Stimulated activated CD4-positive, alpha-beta T cell treated with anti-CD3 and anti-CD28 coated beads, Interleukin-15, amount 100 ng/mL, for 24 hours (primary cell): ENCODE measurements around the gene ACOT12.
A peak's percentile ranks its signal among the peaks of the same experiment; 100 is the strongest.
"Not testable (repeated sequence)": the region's sequence is repeated elsewhere in the genome, so short reads cannot be mapped to it uniquely, and the experiment has no call there.

Experiments
- DNase-seq: peaks from one replicate; pipeline ENCODE4 v3.0.0-alpha.2; 2020

Gene ACOT12

GRCh38 chr5:81336556-81336955, 57.4 kb downstream of the ACOT12 start:
- DNase-seq = no peak

- no peak for DNase-seq
These were observed 58.0 kb downstream of the ACOT12 start for GRCh38 chr5:81335946-81336345.

GRCh38 chr5:81334304-81335061, 59.5 kb downstream of the ACOT12 start:
- no peak for DNase-seq

- DNase-seq = no peak
These were observed 67.4 kb downstream of the ACOT12 start for GRCh38 chr5:81326554-81326953.

GRCh38 chr5:81317536-81317935, 76.4 kb downstream of the ACOT12 start:
- no peak for DNase-seq

- DNase-seq = no peak
These were observed 77.4 kb downstream of the ACOT12 start for GRCh38 chr5:81316571-81316970.

- no peak for DNase-seq
These were observed 78.1 kb downstream of the ACOT12 start for GRCh38 chr5:81315830-81316229.

GRCh38 chr5:81315336-81315735, 78.6 kb downstream of the ACOT12 start:
- DNase-seq = no peak

- no peak for DNase-seq
These were observed 79.4 kb downstream of the ACOT12 start for GRCh38 chr5:81314581-81314980.

- no peak for DNase-seq
These were observed 80.2 kb downstream of the ACOT12 start for GRCh38 chr5:81313686-81314085.

- DNase-seq = no peak
These were observed 80.7 kb downstream of the ACOT12 start for GRCh38 chr5:81313278-81313677.

GRCh38 chr5:81310402-81311063, 83.4 kb downstream of the ACOT12 start:
- DNase-seq = no peak

- no peak for DNase-seq
These were observed 85.1 kb downstream of the ACOT12 start for GRCh38 chr5:81308836-81309235.

GRCh38 chr5:81305785-81306184, 88.1 kb downstream of the ACOT12 start:
- DNase-seq = no peak

- no peak for DNase-seq
These were observed 90.4 kb downstream of the ACOT12 start for GRCh38 chr5:81303563-81303962.

- DNase-seq = no peak
These were observed 91.3 kb downstream of the ACOT12 start for GRCh38 chr5:81302596-81302995.

GRCh38 chr5:81301271-81302015, 92.5 kb downstream of the ACOT12 start, which contains the start of gene ZCCHC9:
TSS of gene ZCCHC9 (plus strand) at chr5:81301587. CDS start at chr5:81304758, 3,171 bp downstream.
- peak; percentile 95 for DNase-seq

GRCh38 chr5:81300921-81301270, 93.0 kb downstream of the ACOT12 start:
- DNase-seq = no peak

- no peak for DNase-seq
These were observed 96.4 kb downstream of the ACOT12 start for GRCh38 chr5:81297531-81297930.

GRCh38 chr5:81294021-81294420, 99.9 kb downstream of the ACOT12 start:
- DNase-seq = not testable (repeated sequence)

GRCh38 chr5:81292130-81292529, 101.8 kb downstream of the ACOT12 start:
- DNase-seq = no peak

GRCh38 chr5:81290146-81290545, 103.8 kb downstream of the ACOT12 start:
- no peak for DNase-seq

- DNase-seq = no peak
These were observed 105.9 kb downstream of the ACOT12 start for GRCh38 chr5:81288021-81288433.
